ENCODE measurements around the gene PITPNB.

PITPNB gene

GRCh38 chr22:27815826-27816530 lies 103.1 kb downstream of the PITPNB start:
- no peaks in the 10 kb centered on the region for H3K27me3 ChIP-seq (ENCODE audit: control insufficient read depth, insufficient read depth, low read length)
- H3K4me3 ChIP-seq (ENCODE audit: low read length): no peak overlapping the region
- no peak overlapping the region for H3K27ac ChIP-seq (ENCODE audit: low read length)
- H3K36me3 ChIP-seq (ENCODE audit: control insufficient read depth, low read depth, low read length): no peaks in the 10 kb centered on the region
- no peaks in the 10 kb centered on the region for H3K4me1 ChIP-seq (ENCODE audit: control insufficient read depth, low read depth, low read length)
- H3K9ac ChIP-seq (ENCODE audit: low read length): no peak overlapping the region
- H3K9me3 ChIP-seq (ENCODE audit: control insufficient read depth, low read depth, low read length): no peaks in the 10 kb centered on the region

GRCh38 chr22:27814993-27815392 lies 104.1 kb downstream of the PITPNB start:
- Histone ChIP-seq H3K9me3 (ENCODE audit: control insufficient read depth, low read depth, low read length) (no peaks in the 10 kb centered on the region), H3K36me3 (ENCODE audit: control insufficient read depth, low read depth, low read length) (no peaks in the 10 kb centered on the region), H3K27ac (ENCODE audit: low read length) (no peak overlapping the region), H3K27me3 (ENCODE audit: control insufficient read depth, insufficient read depth, low read length) (no peaks in the 10 kb centered on the region), H3K4me3 (ENCODE audit: low read length) (no peak overlapping the region), H3K9ac (ENCODE audit: low read length) (no peak overlapping the region), H3K4me1 (ENCODE audit: control insufficient read depth, low read depth, low read length) (no peaks in the 10 kb centered on the region)

- H3K36me3 ChIP-seq (ENCODE audit: control insufficient read depth, low read depth, low read length): no peaks in the 10 kb centered on the region
- no peak overlapping the region for H3K9ac ChIP-seq (ENCODE audit: low read length)
- no peaks in the 10 kb centered on the region for H3K9me3 ChIP-seq (ENCODE audit: control insufficient read depth, low read depth, low read length)
- H3K27ac ChIP-seq (ENCODE audit: low read length): no peak overlapping the region
- no peaks in the 10 kb centered on the region for H3K27me3 ChIP-seq (ENCODE audit: control insufficient read depth, insufficient read depth, low read length)
- H3K4me3 ChIP-seq (ENCODE audit: low read length): no peak overlapping the region
- H3K4me1 ChIP-seq (ENCODE audit: control insufficient read depth, low read depth, low read length): no peaks in the 10 kb centered on the region
These were observed 107.3 kb downstream of the PITPNB start for GRCh38 chr22:27811778-27812177.

GRCh38 chr22:27810609-27811151 lies 108.4 kb downstream of the PITPNB start:
- H3K27me3 ChIP-seq (ENCODE audit: control insufficient read depth, insufficient read depth, low read length): no peaks in the 10 kb centered on the region
- no peak overlapping the region for H3K27ac ChIP-seq (ENCODE audit: low read length)
- no peaks in the 10 kb centered on the region for H3K9me3 ChIP-seq (ENCODE audit: control insufficient read depth, low read depth, low read length)
- no peaks in the 10 kb centered on the region for H3K36me3 ChIP-seq (ENCODE audit: control insufficient read depth, low read depth, low read length)
- H3K4me1 ChIP-seq (ENCODE audit: control insufficient read depth, low read depth, low read length): no peaks in the 10 kb centered on the region
- no peak overlapping the region for H3K4me3 ChIP-seq (ENCODE audit: low read length)
- H3K9ac ChIP-seq (ENCODE audit: low read length): no peak overlapping the region

GRCh38 chr22:27809700-27810608 lies 109.1 kb downstream of the PITPNB start:
- Histone ChIP-seq H3K4me1 (ENCODE audit: control insufficient read depth, low read depth, low read length) (no peaks in the 10 kb centered on the region), H3K27ac (ENCODE audit: low read length) (no peak overlapping the region), H3K36me3 (ENCODE audit: control insufficient read depth, low read depth, low read length) (no peaks in the 10 kb centered on the region), H3K27me3 (ENCODE audit: control insufficient read depth, insufficient read depth, low read length) (peaks cover under 1% of the 10 kb centered on the region), H3K9me3 (ENCODE audit: control insufficient read depth, low read depth, low read length) (no peaks in the 10 kb centered on the region), H3K4me3 (ENCODE audit: low read length) (no peak overlapping the region), H3K9ac (ENCODE audit: low read length) (no peak overlapping the region)

- H3K9me3 ChIP-seq (ENCODE audit: control insufficient read depth, low read depth, low read length): no peaks in the 10 kb centered on the region
- H3K4me3 ChIP-seq (ENCODE audit: low read length): no peak overlapping the region
- peaks cover 8% of the 10 kb centered on the region for H3K27me3 ChIP-seq (ENCODE audit: control insufficient read depth, insufficient read depth, low read length)
- no peaks in the 10 kb centered on the region for H3K4me1 ChIP-seq (ENCODE audit: control insufficient read depth, low read depth, low read length)
- H3K9ac ChIP-seq (ENCODE audit: low read length): no peak overlapping the region
- no peaks in the 10 kb centered on the region for H3K36me3 ChIP-seq (ENCODE audit: control insufficient read depth, low read depth, low read length)
- no peak overlapping the region for H3K27ac ChIP-seq (ENCODE audit: low read length)
These were observed 109.8 kb downstream of the PITPNB start for GRCh38 chr22:27809226-27809603.

GRCh38 chr22:27808451-27809225 lies 110.4 kb downstream of the PITPNB start:
- no peak overlapping the region for H3K4me3 ChIP-seq (ENCODE audit: low read length)
- H3K36me3 ChIP-seq (ENCODE audit: control insufficient read depth, low read depth, low read length): no peaks in the 10 kb centered on the region
- H3K9ac ChIP-seq (ENCODE audit: low read length): no peak overlapping the region
- no peaks in the 10 kb centered on the region for H3K9me3 ChIP-seq (ENCODE audit: control insufficient read depth, low read depth, low read length)
- peaks cover 14% of the 10 kb centered on the region for H3K27me3 ChIP-seq (ENCODE audit: control insufficient read depth, insufficient read depth, low read length)
- H3K4me1 ChIP-seq (ENCODE audit: control insufficient read depth, low read depth, low read length): no peaks in the 10 kb centered on the region
- no peak overlapping the region for H3K27ac ChIP-seq (ENCODE audit: low read length)

GRCh38 chr22:27805841-27806240 lies 113.2 kb downstream of the PITPNB start:
- Histone ChIP-seq H3K27ac (ENCODE audit: low read length) (no peak overlapping the region), H3K4me3 (ENCODE audit: low read length) (no peak overlapping the region), H3K9me3 (ENCODE audit: control insufficient read depth, low read depth, low read length) (no peaks in the 10 kb centered on the region), H3K4me1 (ENCODE audit: control insufficient read depth, low read depth, low read length) (peaks cover 7% of the 10 kb centered on the region), H3K9ac (ENCODE audit: low read length) (no peak overlapping the region), H3K36me3 (ENCODE audit: control insufficient read depth, low read depth, low read length) (no peaks in the 10 kb centered on the region), H3K27me3 (ENCODE audit: control insufficient read depth, insufficient read depth, low read length) (peaks cover 33% of the 10 kb centered on the region)

- H3K36me3 ChIP-seq (ENCODE audit: control insufficient read depth, low read depth, low read length): no peaks in the 10 kb centered on the region
- H3K4me1 ChIP-seq (ENCODE audit: control insufficient read depth, low read depth, low read length): peaks cover 7% of the 10 kb centered on the region
- no peak overlapping the region for H3K4me3 ChIP-seq (ENCODE audit: low read length)
- H3K9ac ChIP-seq (ENCODE audit: low read length): no peak overlapping the region
- peaks cover 44% of the 10 kb centered on the region for H3K27me3 ChIP-seq (ENCODE audit: control insufficient read depth, insufficient read depth, low read length)
- H3K9me3 ChIP-seq (ENCODE audit: control insufficient read depth, low read depth, low read length): no peaks in the 10 kb centered on the region
- H3K27ac ChIP-seq (ENCODE audit: low read length): no peak overlapping the region
These were observed 114.4 kb downstream of the PITPNB start for GRCh38 chr22:27804470-27805297.

GRCh38 chr22:27803841-27804415 lies 115.1 kb downstream of the PITPNB start:
- Histone ChIP-seq H3K4me1 (ENCODE audit: control insufficient read depth, low read depth, low read length) (peaks cover 7% of the 10 kb centered on the region), H3K27ac (ENCODE audit: low read length) (no peak overlapping the region), H3K9ac (ENCODE audit: low read length) (no peak overlapping the region), H3K36me3 (ENCODE audit: control insufficient read depth, low read depth, low read length) (no peaks in the 10 kb centered on the region), H3K4me3 (ENCODE audit: low read length) (no peak overlapping the region), H3K9me3 (ENCODE audit: control insufficient read depth, low read depth, low read length) (no peaks in the 10 kb centered on the region), H3K27me3 (ENCODE audit: control insufficient read depth, insufficient read depth, low read length) (peaks cover 52% of the 10 kb centered on the region)

Data from iPS-18a (cell line).